ENCODE data around the gene PLXNA2. TPM values are rescaled to one million over a fixed set of nuclear protein-coding genes. Genes with fewer than 3 reads are reported as not detected.

Gene PLXNA2
- total and polyA plus RNA-seq, 9 donors = 17.8 to 43.3 (median 35.1) TPM

DNA sequence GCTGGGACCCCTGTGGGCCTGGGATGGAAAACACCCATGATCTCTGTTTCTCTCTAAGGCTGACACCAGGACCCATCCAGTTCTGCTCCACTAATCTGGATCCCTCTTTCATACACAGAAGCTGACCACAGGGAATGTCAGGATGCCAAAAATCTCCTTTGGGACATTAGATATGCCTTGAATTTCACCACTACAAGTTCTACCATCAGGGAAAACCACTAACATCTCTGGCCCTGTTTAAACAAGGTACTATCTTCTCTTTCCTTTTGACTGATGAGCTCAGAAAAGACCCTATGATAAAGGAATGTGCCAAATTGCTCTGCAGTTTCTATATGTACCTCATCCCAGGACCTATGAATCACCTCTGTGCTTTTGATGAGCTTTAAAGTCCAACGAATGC lies 10.2 kb upstream of the PLXNA2 start:
- peaks cover 10% of the 10 kb centered on the region for H3K4me1 ChIP-seq (ENCODE audit: control insufficient read depth, insufficient read depth, low read length)
- WGBS (ENCODE audit: insufficient coverage) = no CpG with 5 or more reads among the region's 1 CpG

DNA sequence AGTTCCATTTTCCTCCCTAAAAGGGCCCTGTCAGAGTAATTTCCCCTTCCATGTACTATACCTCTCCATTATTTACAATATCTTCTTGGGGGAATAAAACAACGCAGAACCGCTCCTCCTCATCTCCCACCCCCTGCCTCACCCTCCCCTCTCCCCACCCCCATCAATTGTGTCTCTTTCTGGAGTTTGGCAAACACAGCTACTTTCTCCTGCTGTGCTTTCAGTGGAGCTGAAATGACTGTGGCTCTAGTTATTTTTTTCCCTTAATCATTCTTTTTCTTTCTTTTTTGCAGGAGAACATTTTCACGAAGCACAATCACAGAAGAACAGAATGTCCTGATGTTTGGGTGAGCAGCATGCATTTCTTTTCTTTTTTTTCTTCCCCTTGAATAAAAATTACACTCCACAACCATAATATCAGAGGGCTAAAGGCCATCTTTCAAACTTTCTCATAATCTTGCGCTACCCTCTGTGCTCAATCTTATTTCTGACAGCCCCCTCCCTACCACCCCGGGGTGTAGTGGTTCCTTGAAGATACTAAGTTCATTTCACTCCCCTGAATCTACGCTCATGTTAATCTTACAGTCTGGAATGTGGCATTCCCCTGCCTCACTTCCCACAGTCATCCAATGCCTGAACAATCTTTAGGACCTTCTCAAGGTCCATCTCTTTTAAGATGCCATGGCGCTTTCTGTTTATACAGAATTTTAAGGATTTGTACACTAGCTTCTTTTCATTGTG lies 8.8 kb upstream of the PLXNA2 start:
- Histone ChIP-seq H3K9me3 (replicated peaks; ENCODE audit: control insufficient read depth, low read depth, low read length) (no peaks in the 10 kb centered on the region), H3K36me3 (ENCODE audit: control insufficient read depth, insufficient read depth, low read length) (no peaks in the 10 kb centered on the region), H3K4me1 (ENCODE audit: control insufficient read depth, insufficient read depth, low read length) (peaks cover 18% of the 10 kb centered on the region), H3K27me3 (ENCODE audit: control insufficient read depth, insufficient read depth, low read length) (peaks cover 2% of the 10 kb centered on the region), H3K4me3 (ENCODE audit: low read length) (no peak overlapping the region), H3K27ac (ENCODE audit: low read length) (no peak overlapping the region)
- DNase-seq = no peak
- WGBS (ENCODE audit: insufficient coverage) = 42% methylated on average over 3 of the region's 7 CpGs

More for the DNA sequence above, 10.2 kb upstream of the PLXNA2 start:
- DNase-seq = no peak
- Histone ChIP-seq H3K4me3 (ENCODE audit: low read length) (no peak overlapping the region), H3K27ac (ENCODE audit: low read length) (no peak overlapping the region), H3K27me3 (ENCODE audit: control insufficient read depth, insufficient read depth, low read length) (peaks cover 6% of the 10 kb centered on the region), H3K9me3 (replicated peaks; ENCODE audit: control insufficient read depth, low read depth, low read length) (no peaks in the 10 kb centered on the region), H3K36me3 (ENCODE audit: control insufficient read depth, insufficient read depth, low read length) (no peaks in the 10 kb centered on the region)

DNA sequence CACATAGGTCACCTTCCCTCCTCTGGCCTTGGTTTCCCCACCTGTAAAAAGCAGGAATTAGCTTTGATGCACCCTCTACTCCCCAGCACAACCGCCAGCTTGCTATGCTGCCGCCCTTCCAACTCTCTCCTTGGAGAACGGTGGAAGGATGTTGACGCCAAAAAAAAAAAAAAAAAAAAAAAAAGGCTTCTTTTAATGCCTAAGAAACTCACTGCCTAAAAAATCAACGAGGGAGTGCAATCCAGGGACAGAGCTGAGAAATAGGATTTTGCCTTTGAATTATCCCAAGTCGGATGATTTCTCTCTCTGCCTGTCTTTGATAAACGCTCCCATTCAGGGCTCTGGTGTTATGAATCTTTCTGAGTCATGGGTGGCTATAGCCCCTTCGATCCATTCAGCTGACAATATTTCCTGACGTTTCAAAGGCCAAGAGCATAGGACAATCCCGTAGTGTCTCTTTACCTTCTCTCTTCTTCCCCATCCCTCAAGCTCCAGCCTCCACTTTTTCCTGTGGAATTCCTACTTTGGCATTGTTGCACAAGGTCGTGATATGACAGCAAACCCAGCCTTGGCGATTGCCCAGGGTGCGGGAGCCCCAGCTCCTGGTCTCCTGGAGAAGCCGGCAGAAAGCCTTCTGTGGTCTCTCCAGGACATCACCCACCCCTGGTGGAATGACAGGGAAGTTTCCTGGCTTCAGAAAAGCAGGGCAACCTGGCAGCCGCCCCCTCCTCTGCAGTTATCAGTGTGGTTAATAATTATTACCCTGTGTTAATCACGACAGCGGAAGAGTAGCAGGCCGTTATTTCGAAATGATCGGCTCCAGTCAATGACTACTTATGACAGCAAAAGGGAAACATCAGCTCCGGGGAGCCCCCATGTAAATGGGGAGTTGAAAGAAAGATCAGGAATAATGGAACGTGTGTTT lies 8.0 kb upstream of the PLXNA2 start:
- Histone ChIP-seq H3K36me3 (ENCODE audit: control insufficient read depth, insufficient read depth, low read length) (no peaks in the 10 kb centered on the region), H3K27ac (ENCODE audit: low read length) (no peak overlapping the region), H3K9me3 (replicated peaks; ENCODE audit: control insufficient read depth, low read depth, low read length) (no peaks in the 10 kb centered on the region), H3K4me1 (ENCODE audit: control insufficient read depth, insufficient read depth, low read length) (peaks cover 23% of the 10 kb centered on the region), H3K4me3 (ENCODE audit: low read length) (no peak overlapping the region), H3K27me3 (ENCODE audit: control insufficient read depth, insufficient read depth, low read length) (peaks cover 2% of the 10 kb centered on the region)
- DNase-seq = peak; percentile 49
- 46% methylated on average over 5 of the region's 22 CpGs for WGBS (ENCODE audit: insufficient coverage)

DNA sequence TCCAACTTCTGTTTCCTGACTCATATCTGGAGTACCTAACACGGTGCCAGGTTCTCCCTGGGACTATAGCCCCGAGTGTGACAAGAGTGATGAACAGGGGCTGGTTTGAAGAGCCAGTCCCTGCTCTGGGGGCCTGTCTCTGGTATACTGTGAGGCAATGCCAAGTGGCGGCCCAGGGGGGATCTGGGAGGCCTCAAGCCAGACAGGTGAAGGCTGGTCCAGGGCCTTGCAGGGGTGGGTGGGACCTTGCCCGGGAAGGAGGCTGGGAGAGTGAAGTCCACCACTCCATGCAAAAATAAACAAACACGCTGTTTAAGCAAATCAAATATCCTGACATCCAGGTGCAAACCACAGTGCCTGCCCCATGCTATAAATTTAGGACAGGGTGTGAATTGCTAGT lies 6.8 kb upstream of the PLXNA2 start:
- DNase-seq = no peak
- Histone ChIP-seq H3K27me3 (ENCODE audit: control insufficient read depth, insufficient read depth, low read length) (peaks cover 2% of the 10 kb centered on the region), H3K4me1 (ENCODE audit: control insufficient read depth, insufficient read depth, low read length) (peaks cover 23% of the 10 kb centered on the region), H3K9me3 (replicated peaks; ENCODE audit: control insufficient read depth, low read depth, low read length) (no peaks in the 10 kb centered on the region), H3K4me3 (ENCODE audit: low read length) (no peak overlapping the region), H3K36me3 (ENCODE audit: control insufficient read depth, insufficient read depth, low read length) (no peaks in the 10 kb centered on the region), H3K27ac (ENCODE audit: low read length) (no peak overlapping the region)
- 67% methylated on average over 1 of the region's 5 CpGs for WGBS (ENCODE audit: insufficient coverage)

DNA sequence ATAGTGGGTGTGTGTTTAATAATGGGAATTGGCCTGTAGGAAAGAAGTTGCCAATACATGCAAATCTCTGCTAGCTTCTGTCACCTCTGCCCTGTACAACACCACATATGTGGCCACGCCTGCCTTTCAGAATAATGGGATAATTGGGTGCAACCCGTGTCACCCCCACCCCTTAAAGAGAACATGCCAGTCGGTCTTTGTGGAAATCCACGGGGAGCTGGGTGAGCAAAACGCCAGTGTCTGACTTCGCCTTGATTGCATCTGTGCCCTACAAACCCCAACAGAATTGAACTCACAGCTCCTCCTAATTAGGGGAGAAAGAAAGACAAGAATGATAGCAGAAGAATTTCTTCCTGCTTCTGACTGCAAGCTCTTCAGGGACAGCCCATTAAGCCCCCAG lies 6.4 kb upstream of the PLXNA2 start:
- H3K27ac ChIP-seq (ENCODE audit: low read length) = no peak overlapping the region
- H3K4me1 ChIP-seq (ENCODE audit: control insufficient read depth, insufficient read depth, low read length) = peaks cover 23% of the 10 kb centered on the region
- DNase-seq = no peak
- no peaks in the 10 kb centered on the region for H3K36me3 ChIP-seq (ENCODE audit: control insufficient read depth, insufficient read depth, low read length)
- H3K27me3 ChIP-seq (ENCODE audit: control insufficient read depth, insufficient read depth, low read length) = peaks cover 2% of the 10 kb centered on the region
- H3K4me3 ChIP-seq (ENCODE audit: low read length) = no peak overlapping the region
- 80% methylated on average over 2 of the region's 6 CpGs for WGBS (ENCODE audit: insufficient coverage)
- no peaks in the 10 kb centered on the region for H3K9me3 ChIP-seq (replicated peaks; ENCODE audit: control insufficient read depth, low read depth, low read length)

DNA sequence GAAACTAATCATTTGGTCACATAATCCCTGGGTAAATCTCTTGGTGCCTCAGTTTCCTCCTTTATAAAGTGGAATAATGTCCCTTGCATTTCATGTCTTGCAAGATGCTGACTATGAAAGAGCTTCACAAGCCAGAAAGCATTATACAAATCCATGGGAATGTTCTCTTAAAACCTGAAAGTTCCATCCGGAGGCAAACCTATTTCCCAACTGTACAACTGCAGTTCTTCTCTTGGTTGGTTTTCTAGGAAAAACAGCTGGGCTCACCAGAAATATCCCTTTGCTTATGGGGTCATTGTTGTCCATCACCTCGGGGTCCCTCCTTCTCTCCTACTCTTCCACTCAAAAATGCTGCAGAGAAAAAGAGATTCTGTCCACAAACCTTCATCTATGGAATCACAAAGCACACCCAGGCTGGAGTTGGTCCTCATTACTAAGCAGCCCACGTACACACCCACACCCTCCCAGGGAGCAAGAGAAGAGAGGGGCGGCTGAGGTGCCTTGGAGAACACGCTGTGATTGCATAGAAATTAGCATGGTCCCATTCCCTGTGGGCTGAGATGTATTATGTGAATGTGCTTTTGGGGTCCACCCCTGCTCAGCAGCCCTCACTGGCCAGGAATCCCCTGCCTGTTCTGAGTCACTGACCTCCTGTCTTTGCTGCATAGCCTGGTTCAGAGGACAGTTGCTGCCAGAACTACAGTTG lies 5.0 kb upstream of the PLXNA2 start:
- H3K27ac ChIP-seq (ENCODE audit: low read length) = no peak overlapping the region
- H3K9me3 ChIP-seq (replicated peaks; ENCODE audit: control insufficient read depth, low read depth, low read length) = no peaks in the 10 kb centered on the region
- peaks cover 2% of the 10 kb centered on the region for H3K27me3 ChIP-seq (ENCODE audit: control insufficient read depth, insufficient read depth, low read length)
- no peaks in the 10 kb centered on the region for H3K36me3 ChIP-seq (ENCODE audit: control insufficient read depth, insufficient read depth, low read length)
- peaks cover 30% of the 10 kb centered on the region for H3K4me1 ChIP-seq (ENCODE audit: control insufficient read depth, insufficient read depth, low read length)
- WGBS (ENCODE audit: insufficient coverage) = 100% methylated on average over 1 of the region's 5 CpGs
- DNase-seq = no peak
- H3K4me3 ChIP-seq (ENCODE audit: low read length) = no peak overlapping the region

DNA sequence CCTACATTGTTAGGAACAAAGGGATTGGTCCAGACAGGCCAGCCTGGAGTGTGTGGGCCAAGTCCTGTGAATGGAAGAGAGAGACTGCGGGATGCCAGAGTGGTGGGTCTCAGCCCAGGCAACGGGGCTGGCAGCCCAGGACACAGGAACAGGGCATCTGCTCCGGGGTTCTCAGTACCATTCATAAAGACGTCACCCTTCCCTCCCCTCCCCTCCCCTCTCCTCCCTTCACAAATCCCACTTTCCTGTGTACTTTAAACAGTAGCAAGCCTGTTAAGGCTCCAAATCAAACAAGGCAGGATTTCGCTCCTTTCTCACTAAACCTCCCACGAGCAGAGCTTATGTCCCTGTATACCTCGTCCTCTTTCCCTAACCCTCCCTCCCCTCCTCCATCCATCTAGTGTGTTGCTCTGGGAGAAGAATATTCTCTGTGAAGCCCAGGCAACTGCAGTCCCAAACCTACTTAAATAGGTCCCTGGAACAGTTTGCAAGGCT lies 4.2 kb upstream of the PLXNA2 start:
- Histone ChIP-seq H3K27me3 (ENCODE audit: control insufficient read depth, insufficient read depth, low read length) (peaks cover 2% of the 10 kb centered on the region), H3K27ac (ENCODE audit: low read length) (no peak overlapping the region), H3K9me3 (replicated peaks; ENCODE audit: control insufficient read depth, low read depth, low read length) (no peaks in the 10 kb centered on the region), H3K36me3 (ENCODE audit: control insufficient read depth, insufficient read depth, low read length) (no peaks in the 10 kb centered on the region), H3K4me3 (ENCODE audit: low read length) (no peak overlapping the region), H3K4me1 (ENCODE audit: control insufficient read depth, insufficient read depth, low read length) (peaks cover 30% of the 10 kb centered on the region)
- 43% methylated on average over 3 of the region's 7 CpGs for WGBS (ENCODE audit: insufficient coverage)
- no peak for DNase-seq

DNA sequence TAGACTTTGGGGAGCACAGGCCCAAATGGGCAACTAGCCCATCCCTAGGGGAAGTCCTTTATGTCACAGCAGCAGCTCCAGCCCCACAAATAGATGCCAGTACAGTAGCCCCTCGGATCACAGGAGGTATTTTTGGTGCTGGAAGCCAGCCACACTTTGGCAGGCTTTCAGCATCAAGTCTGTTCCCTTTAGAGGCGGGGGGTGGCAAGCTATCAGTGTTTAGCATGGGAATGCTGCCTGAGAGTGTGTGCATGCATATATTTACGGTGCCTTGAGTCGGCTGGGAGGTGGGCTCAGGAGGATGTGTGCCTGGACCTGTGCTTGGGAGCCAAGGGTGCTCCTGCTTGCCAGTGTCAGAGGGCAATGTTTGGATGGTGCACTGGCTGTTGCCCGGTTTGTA lies 3.5 kb upstream of the PLXNA2 start:
- no peak for DNase-seq
- 63% methylated on average over 4 of the region's 5 CpGs for WGBS (ENCODE audit: insufficient coverage)
- no peak overlapping the region for H3K27ac ChIP-seq (ENCODE audit: low read length)
- no peak overlapping the region for H3K4me3 ChIP-seq (ENCODE audit: low read length)
- H3K27me3 ChIP-seq (ENCODE audit: control insufficient read depth, insufficient read depth, low read length) = peaks cover 6% of the 10 kb centered on the region
- H3K4me1 ChIP-seq (ENCODE audit: control insufficient read depth, insufficient read depth, low read length) = peaks cover 34% of the 10 kb centered on the region
- H3K36me3 ChIP-seq (ENCODE audit: control insufficient read depth, insufficient read depth, low read length) = no peaks in the 10 kb centered on the region
- H3K9me3 ChIP-seq (replicated peaks; ENCODE audit: control insufficient read depth, low read depth, low read length) = no peaks in the 10 kb centered on the region

DNA sequence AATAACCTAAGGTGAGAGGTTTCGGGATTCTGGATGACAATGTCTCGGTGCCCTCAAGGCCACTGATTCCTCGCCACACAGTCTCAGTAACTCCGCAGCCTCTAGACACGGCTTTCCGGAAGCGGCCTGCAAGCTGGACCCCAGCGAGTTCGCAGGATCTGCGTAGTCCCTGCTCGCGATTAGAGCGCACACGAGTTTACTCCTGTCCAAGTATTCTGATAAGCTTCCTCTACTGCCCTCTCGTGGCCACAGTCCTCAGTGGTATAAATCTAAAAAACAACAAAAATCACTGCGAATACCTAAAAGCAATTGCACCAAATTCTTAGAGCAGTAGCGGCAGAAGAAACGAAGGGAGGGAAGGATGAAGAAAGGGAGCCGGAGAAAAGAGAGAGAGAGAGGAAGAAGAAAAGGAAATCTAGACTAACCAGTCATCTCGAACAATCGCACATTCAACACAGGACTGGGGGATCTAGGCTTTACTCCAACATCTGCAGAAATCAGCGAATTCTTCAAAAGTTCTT lies 1.1 kb upstream of the PLXNA2 start:
- peak; percentile 95 for DNase-seq
- H3K4me3 ChIP-seq (ENCODE audit: low read length) = peak overlapping the region; percentile 14
- H3K4me1 ChIP-seq (ENCODE audit: control insufficient read depth, insufficient read depth, low read length) = peaks cover 47% of the 10 kb centered on the region
- no peaks in the 10 kb centered on the region for H3K9me3 ChIP-seq (replicated peaks; ENCODE audit: control insufficient read depth, low read depth, low read length)
- peak overlapping the region; percentile 66 for H3K27ac ChIP-seq (ENCODE audit: low read length)
- H3K36me3 ChIP-seq (ENCODE audit: control insufficient read depth, insufficient read depth, low read length) = peaks cover 9% of the 10 kb centered on the region
- peaks cover 16% of the 10 kb centered on the region for H3K27me3 ChIP-seq (ENCODE audit: control insufficient read depth, insufficient read depth, low read length)
- WGBS (ENCODE audit: insufficient coverage) = 0% methylated on average over 11 of the region's 22 CpGs

All from muscle of leg (tissue), 11 donors.